Mesendoderm (in vitro differentiated cells): ENCODE measurements around the gene SF3B1.
"Not testable (repeated sequence)": the region's sequence is repeated elsewhere in the genome, so short reads cannot be mapped to it uniquely, and the experiment has no call there.

Experiments used
- DNase-seq: peaks from one replicate; pipeline ENCODE4 v3.0.0; 2013
- H2AK5ac ChIP-seq: 2 replicates; pipeline ENCODE4 v1.6.1; 2013; ENCODE audit warnings: low read length, inconsistent platforms
- H2BK120ac ChIP-seq: 2 replicates; pipeline ENCODE4 v1.6.1; 2013; ENCODE audit warnings: low read depth, mild to moderate bottlenecking, low read length, moderate library complexity, mixed read lengths
- H2BK15ac ChIP-seq: replicated peaks from 2 replicates; pipeline ENCODE4 v1.6.1; 2013; ENCODE audit warnings: low read depth, mild to moderate bottlenecking, moderate library complexity
- H2BK5ac ChIP-seq: 2 replicates; pipeline ENCODE4 v1.6.1; 2013; ENCODE audit warnings: low read length, inconsistent platforms
- H3K18ac ChIP-seq: 2 replicates; pipeline ENCODE4 v1.6.1; 2013; ENCODE audit warnings: mild to moderate bottlenecking, low read length, mixed read lengths
- H3K23ac ChIP-seq: one replicate; pipeline ENCODE4 v1.6.1; 2013; ENCODE audit warnings: low read length
- H3K27ac ChIP-seq: 2 replicates; pipeline ENCODE4 v1.5.1; 2013; ENCODE audit warnings: low read depth, mild to moderate bottlenecking, inconsistent platforms, low read length, moderate library complexity
- H3K27me3 ChIP-seq: 2 replicates; pipeline ENCODE4 v1.6.1; 2013; ENCODE audit warnings: low read length, control low read depth, mild to moderate bottlenecking, inconsistent platforms; ENCODE audit not compliant: insufficient read depth, poor library complexity
- H3K36me3 ChIP-seq: 2 replicates; pipeline ENCODE4 v1.6.1; 2013; ENCODE audit warnings: low read length, inconsistent platforms; ENCODE audit not compliant: control insufficient read depth, insufficient read depth
- H3K4ac ChIP-seq: one replicate; pipeline ENCODE4 v1.6.1; 2013; ENCODE audit warnings: low read depth, mild to moderate bottlenecking, low read length, moderate library complexity
- H3K4me1 ChIP-seq: 2 replicates; pipeline ENCODE4 v1.6.1; 2013; ENCODE audit warnings: low read depth, low read length, inconsistent platforms; ENCODE audit not compliant: control insufficient read depth
- H3K4me2 ChIP-seq: 2 replicates; pipeline ENCODE4 v1.6.1; 2013; ENCODE audit warnings: low read length
- H3K4me3 ChIP-seq: 2 replicates; pipeline ENCODE4 v1.5.1; 2013; ENCODE audit warnings: mild to moderate bottlenecking, low read length
- H3K56ac ChIP-seq: one replicate; pipeline ENCODE4 v1.6.1; 2013; ENCODE audit warnings: low read length
- H3K79me1 ChIP-seq: 2 replicates; pipeline ENCODE4 v1.6.1; 2013; ENCODE audit warnings: low read length, inconsistent platforms
- H3K79me2 ChIP-seq: 2 replicates; pipeline ENCODE4 v1.6.1; 2013; ENCODE audit warnings: mild to moderate bottlenecking, low read length; ENCODE audit not compliant: control insufficient read depth, insufficient read depth
- H3K9ac ChIP-seq: 2 replicates; pipeline ENCODE4 v1.6.1; 2013; ENCODE audit warnings: low read length, inconsistent platforms
- H4K5ac ChIP-seq: one replicate; pipeline ENCODE4 v1.6.1; 2013; ENCODE audit warnings: low read length
- H4K8ac ChIP-seq: one replicate; pipeline ENCODE4 v1.6.1; 2013; ENCODE audit warnings: low read depth, mild to moderate bottlenecking, control low read depth, low read length, moderate library complexity
- WGBS: extraction: QIAGEN DNeasy Blood & Tissue Kit; methylation state at CpG from one replicate; pipeline ENCODE4 v1.1.7; 2013; ENCODE audit warnings: low lambda C conversion rate, missing lambda C conversion rate; ENCODE audit not compliant: insufficient coverage; ENCODE audit errors: extremely low coverage; 5-methylcytosine and 5-hydroxymethylcytosine counted together

SF3B1 gene

DNA sequence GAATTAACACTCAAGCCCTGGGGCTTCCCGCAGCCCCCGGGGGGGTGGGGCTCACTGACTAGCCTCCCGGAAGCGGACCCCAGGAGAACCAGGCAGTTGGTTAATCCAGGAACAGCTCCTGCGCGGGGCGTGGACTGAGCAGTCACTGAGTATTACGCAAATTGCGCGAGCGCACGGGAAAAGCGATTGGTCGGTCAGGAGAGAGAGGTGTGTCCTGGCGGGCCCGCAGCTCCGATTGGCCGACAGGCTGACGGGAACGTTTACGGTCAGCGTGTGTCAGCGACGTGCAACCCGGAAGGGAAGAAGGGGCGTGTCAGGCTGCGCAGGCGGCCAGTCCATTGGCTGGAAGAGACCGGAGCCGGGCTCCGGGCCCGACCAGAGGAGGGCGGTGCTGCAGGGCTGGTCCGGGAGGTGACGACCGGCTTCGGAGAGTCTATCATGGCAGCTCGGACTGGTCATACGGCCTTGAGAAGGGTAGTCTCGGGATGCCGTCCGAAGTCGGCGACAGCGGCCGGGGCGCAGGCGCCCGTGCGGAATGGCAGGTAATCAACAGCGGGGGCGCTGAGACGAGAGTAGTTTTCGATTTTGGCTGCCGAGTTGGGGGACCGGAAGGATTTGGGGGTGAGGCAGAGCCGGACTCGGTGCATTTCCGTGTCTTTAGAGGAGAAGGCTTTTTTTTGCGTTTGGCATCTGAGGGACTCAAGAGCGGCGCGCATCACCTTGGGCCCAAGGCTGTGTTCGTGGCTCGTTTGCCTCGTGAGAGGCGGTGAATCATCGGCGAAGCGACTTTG lies 18.5 kb upstream of the SF3B1 start, which contains the start of gene COQ10B:
COQ10B (plus strand) TSS at position 430 of the 791 bp plus-strand sequence; CDS start at position 439, 9 bp downstream.
- peak within 1 kb of the TSS; percentile 77 for H3K27ac ChIP-seq
- peak; percentile 100 for DNase-seq
- no peak within 1 kb of the TSS for H2AK5ac ChIP-seq
- H3K18ac ChIP-seq, result peak within 1 kb of the TSS; percentile 13
- H3K23ac ChIP-seq, result no peak within 1 kb of the TSS
- peaks cover 24% of the 10 kb centered on the region for H3K79me2 ChIP-seq
- no peak within 1 kb of the TSS for H2BK120ac ChIP-seq
- peak within 1 kb of the TSS; percentile 7 for H4K5ac ChIP-seq
- H3K36me3 ChIP-seq, result no peaks in the 10 kb centered on the region
- H3K4me3 ChIP-seq, result peak within 1 kb of the TSS; percentile 74
- H4K8ac ChIP-seq, result no peak within 1 kb of the TSS
- peak within 1 kb of the TSS; percentile 58 for H3K4ac ChIP-seq
- H2BK5ac ChIP-seq, result peak within 1 kb of the TSS; percentile 31
- peak within 1 kb of the TSS; percentile 95 for H3K4me2 ChIP-seq
- peaks cover 2% of the 10 kb centered on the region for H3K79me1 ChIP-seq
- H2BK15ac ChIP-seq, result no peak within 1 kb of the TSS
- WGBS, result no CpG with 5 or more reads among the region's 70 CpGs
- H3K9ac ChIP-seq, result peak within 1 kb of the TSS; percentile 87
- H3K4me1 ChIP-seq, result peaks cover 2% of the 10 kb centered on the region
- H3K27me3 ChIP-seq, result no peaks in the 10 kb centered on the region
- peak within 1 kb of the TSS; percentile 95 for H3K56ac ChIP-seq

DNA sequence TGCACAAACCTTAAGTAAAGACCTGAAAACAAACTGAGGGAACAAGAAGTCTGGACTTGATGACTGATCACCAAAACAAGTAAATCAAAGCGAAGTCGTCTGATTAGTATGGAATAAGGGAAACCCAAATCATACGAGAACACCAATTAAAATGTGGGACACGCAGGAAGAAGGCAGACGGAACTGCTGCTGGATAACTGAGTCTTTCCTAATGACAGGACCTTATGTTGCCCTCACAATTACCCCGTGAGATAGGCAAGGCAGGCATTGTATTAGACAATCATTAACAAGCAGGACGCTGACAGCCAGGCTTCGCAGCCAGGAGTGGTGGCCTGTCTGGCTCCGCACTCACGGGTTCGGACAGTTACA lies 17.9 kb upstream of the SF3B1 start:
- WGBS, result no CpG with 5 or more reads among the region's 11 CpGs
- Histone ChIP-seq H3K79me2 (peaks cover 22% of the 10 kb centered on the region), H3K9ac (peak overlapping the region; percentile 87), H4K5ac (peak overlapping the region; percentile 7), H3K36me3 (no peaks in the 10 kb centered on the region), H3K27ac (no peak overlapping the region), H3K18ac (no peak overlapping the region), H4K8ac (no peak overlapping the region), H2AK5ac (no peak overlapping the region), H3K4me3 (peak overlapping the region; percentile 66), H3K4ac (no peak overlapping the region), H2BK15ac (no peak overlapping the region), H2BK5ac (peak overlapping the region; percentile 31), H3K56ac (peak overlapping the region; percentile 95), H3K23ac (no peak overlapping the region), H3K27me3 (no peaks in the 10 kb centered on the region), H3K4me2 (peak overlapping the region; percentile 95), H3K4me1 (peaks cover 2% of the 10 kb centered on the region), H3K79me1 (peaks cover 2% of the 10 kb centered on the region), H2BK120ac (no peak overlapping the region)
- no peak for DNase-seq

DNA sequence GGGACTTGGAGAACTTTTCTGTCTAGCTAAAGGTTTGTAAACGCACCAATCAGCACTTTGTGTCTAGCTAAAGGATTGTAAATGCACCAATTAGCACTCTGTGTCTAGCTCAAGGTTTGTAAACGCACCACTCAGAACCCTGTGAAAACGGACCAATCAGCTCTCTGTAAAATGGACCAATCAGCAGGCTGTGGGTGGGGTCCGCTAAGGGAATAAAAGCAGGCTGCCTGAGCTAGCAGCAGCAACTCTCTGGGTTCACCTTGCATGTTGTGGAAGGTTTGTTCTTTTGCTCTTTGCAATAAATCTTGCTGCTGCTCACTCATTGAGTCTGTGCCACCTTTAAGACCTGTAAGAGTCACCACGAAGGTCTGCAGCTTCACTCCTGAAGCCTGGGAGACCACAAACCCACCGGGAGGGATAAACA lies 16.1 kb upstream of the SF3B1 start:
- not testable (repeated sequence) for H3K56ac ChIP-seq, H3K4me3 ChIP-seq, H2BK120ac ChIP-seq, H3K4me2 ChIP-seq, H3K27me3 ChIP-seq, H4K8ac ChIP-seq, H3K9ac ChIP-seq, H3K18ac ChIP-seq, H3K4ac ChIP-seq, H3K4me1 ChIP-seq, H2BK5ac ChIP-seq, H2BK15ac ChIP-seq, H2AK5ac ChIP-seq, H3K27ac ChIP-seq, DNase-seq, H3K36me3 ChIP-seq, H3K23ac ChIP-seq, H4K5ac ChIP-seq, H3K79me1 ChIP-seq
- peaks cover 14% of the 10 kb centered on the region for H3K79me2 ChIP-seq
- WGBS, result no CpG with 5 or more reads among the region's 6 CpGs

DNA sequence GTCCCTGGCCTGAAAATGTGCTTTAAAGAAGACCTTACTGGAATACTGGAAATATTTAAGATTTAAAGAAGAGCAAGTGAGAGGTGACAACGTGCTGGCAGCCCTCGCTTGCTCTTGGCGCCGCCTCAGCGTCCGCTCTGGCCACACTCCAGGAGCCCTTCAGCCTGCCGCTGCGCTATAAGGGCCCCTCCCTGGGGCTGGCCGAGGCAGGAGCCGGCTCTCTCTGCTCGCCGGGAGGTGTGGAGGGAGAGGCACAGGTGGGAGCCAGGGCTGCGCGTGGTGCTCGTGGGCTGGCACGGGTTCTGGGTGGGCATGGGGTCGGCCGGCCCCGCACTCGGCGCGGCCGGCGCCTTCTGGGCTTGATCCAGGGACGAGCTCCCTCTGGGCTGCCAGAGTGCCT lies 15.6 kb upstream of the SF3B1 start:
- no peak overlapping the region for H3K4me2 ChIP-seq
- H3K27ac ChIP-seq, result no peak overlapping the region
- H3K79me1 ChIP-seq, result peaks cover 1% of the 10 kb centered on the region
- H4K5ac ChIP-seq, result no peak overlapping the region
- H3K23ac ChIP-seq, result no peak overlapping the region
- no peak overlapping the region for H3K4me3 ChIP-seq
- H3K9ac ChIP-seq, result no peak overlapping the region
- no peak overlapping the region for H2BK5ac ChIP-seq
- H3K4ac ChIP-seq, result no peak overlapping the region
- peaks cover 2% of the 10 kb centered on the region for H3K4me1 ChIP-seq
- DNase-seq, result no peak
- no peak overlapping the region for H2BK15ac ChIP-seq
- WGBS, result no CpG with 5 or more reads among the region's 25 CpGs
- no peaks in the 10 kb centered on the region for H3K36me3 ChIP-seq
- no peaks in the 10 kb centered on the region for H3K27me3 ChIP-seq
- peaks cover 9% of the 10 kb centered on the region for H3K79me2 ChIP-seq
- no peak overlapping the region for H2BK120ac ChIP-seq
- H4K8ac ChIP-seq, result no peak overlapping the region
- H3K18ac ChIP-seq, result no peak overlapping the region
- no peak overlapping the region for H3K56ac ChIP-seq
- no peak overlapping the region for H2AK5ac ChIP-seq

DNA sequence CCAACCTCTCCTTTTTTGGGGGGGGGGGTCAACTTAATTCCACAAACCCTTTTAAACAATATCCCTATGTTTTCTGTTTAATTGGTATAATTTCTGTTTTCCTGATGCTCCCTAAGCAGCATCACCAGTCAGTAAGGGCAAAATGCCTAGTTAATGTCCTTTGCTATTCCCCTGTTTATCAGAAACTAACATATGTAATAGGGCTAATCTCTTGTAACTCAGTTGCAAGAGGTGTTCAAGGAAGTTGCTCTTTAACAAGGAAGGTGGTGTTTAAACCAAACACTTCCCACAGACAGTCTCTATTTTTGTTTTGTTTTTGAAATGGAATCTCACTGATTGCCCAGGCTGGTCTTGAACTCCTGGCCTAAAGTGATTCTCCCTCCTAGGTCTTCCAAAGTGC lies 12.0 kb upstream of the SF3B1 start:
- DNase-seq, result no peak
- Histone ChIP-seq H3K4me2 (no peak overlapping the region), H3K18ac (no peak overlapping the region)

DNA sequence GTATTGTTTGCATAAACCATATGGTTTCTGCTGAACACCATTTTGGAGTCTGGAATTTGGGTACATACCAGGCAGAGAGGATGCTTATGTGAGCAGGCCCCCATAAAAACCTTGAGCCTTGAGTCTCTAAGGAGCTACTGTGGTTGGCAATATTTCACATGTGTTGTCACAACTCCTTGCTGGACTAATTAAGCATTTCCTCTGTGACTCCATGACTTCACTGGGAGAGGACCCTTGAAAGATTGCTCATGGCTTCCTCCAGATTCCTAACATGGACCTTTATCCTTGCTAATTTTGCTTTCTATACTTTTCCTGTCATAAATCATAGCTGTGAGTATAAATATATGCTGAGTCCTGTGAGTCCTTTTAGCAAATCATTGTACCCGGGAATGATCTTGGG lies 10.9 kb upstream of the SF3B1 start:
- Histone ChIP-seq H3K27ac (no peak overlapping the region), H3K4me2 (no peak overlapping the region), H3K23ac (no peak overlapping the region), H3K27me3 (no peaks in the 10 kb centered on the region), H3K56ac (no peak overlapping the region), H4K8ac (no peak overlapping the region), H3K79me1 (no peaks in the 10 kb centered on the region), H3K4me3 (no peak overlapping the region), H3K36me3 (no peaks in the 10 kb centered on the region), H2AK5ac (no peak overlapping the region), H2BK15ac (no peak overlapping the region), H2BK5ac (no peak overlapping the region), H3K9ac (no peak overlapping the region), H3K18ac (no peak overlapping the region), H4K5ac (no peak overlapping the region), H3K79me2 (no peaks in the 10 kb centered on the region), H3K4ac (no peak overlapping the region), H2BK120ac (no peak overlapping the region), H3K4me1 (no peaks in the 10 kb centered on the region)
- no CpG with 5 or more reads among the region's 1 CpG for WGBS
- DNase-seq, result no peak

More for the DNA sequence above, 12.0 kb upstream of the SF3B1 start:
- Histone ChIP-seq H3K4me3 (no peak overlapping the region), H4K5ac (no peak overlapping the region), H3K23ac (no peak overlapping the region), H4K8ac (no peak overlapping the region), H3K56ac (no peak overlapping the region), H2BK15ac (no peak overlapping the region), H3K27ac (no peak overlapping the region), H3K79me2 (no peaks in the 10 kb centered on the region), H3K27me3 (no peaks in the 10 kb centered on the region), H3K36me3 (no peaks in the 10 kb centered on the region), H2BK5ac (no peak overlapping the region), H2BK120ac (no peak overlapping the region), H2AK5ac (no peak overlapping the region), H3K9ac (no peak overlapping the region), H3K4ac (no peak overlapping the region), H3K79me1 (no peaks in the 10 kb centered on the region), H3K4me1 (no peaks in the 10 kb centered on the region)
